ENCODE results near the gene NPEPPS. TPM values are rescaled to one million over a fixed set of nuclear protein-coding genes. Genes with fewer than 3 reads are reported as not detected.
A peak's percentile ranks its signal among the peaks of the same experiment; 100 is the strongest.

The NPEPPS gene
- total RNA-seq, 1 donor from 2014 or later, result 113 TPM

DNA sequence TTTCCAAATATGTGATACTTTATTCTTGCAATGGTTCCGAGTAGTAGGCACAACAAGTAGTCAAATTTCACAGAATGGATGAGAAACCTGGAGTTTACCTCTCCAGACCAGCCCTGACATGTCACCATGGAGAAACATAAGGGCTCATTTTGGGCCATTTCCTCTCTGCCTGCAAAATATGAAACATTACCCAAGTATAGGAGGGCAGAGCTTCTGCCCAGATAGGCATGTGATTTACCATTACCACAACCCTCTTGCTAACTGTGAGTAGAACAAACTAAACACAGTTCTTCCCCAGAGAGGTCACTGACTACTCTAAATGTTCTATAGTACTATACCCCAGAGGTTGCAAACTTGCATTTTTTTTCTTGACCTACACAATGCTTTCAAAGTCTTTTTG is 103.1 kb downstream of the NPEPPS start:
- Histone ChIP-seq H3K4me3 (no peak overlapping the region), H3K36me3 (no peaks in the 10 kb centered on the region), H3K27ac (no peak overlapping the region), H3K4me1 (no peaks in the 10 kb centered on the region), H3K9me3 (no peaks in the 10 kb centered on the region), H3K27me3 (no peaks in the 10 kb centered on the region)
- peak; percentile 81 for ATAC-seq
- intact Hi-C loops (cut with DNase I), result no loop called here
- TF ChIP-seq, protein P1, sequence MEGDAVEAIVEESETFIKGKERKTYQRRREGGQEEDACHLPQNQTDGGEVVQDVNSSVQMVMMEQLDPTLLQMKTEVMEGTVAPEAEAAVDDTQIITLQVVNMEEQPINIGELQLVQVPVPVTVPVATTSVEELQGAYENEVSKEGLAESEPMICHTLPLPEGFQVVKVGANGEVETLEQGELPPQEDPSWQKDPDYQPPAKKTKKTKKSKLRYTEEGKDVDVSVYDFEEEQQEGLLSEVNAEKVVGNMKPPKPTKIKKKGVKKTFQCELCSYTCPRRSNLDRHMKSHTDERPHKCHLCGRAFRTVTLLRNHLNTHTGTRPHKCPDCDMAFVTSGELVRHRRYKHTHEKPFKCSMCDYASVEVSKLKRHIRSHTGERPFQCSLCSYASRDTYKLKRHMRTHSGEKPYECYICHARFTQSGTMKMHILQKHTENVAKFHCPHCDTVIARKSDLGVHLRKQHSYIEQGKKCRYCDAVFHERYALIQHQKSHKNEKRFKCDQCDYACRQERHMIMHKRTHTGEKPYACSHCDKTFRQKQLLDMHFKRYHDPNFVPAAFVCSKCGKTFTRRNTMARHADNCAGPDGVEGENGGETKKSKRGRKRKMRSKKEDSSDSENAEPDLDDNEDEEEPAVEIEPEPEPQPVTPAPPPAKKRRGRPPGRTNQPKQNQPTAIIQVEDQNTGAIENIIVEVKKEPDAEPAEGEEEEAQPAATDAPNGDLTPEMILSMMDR (IDR thresholded peaks at IDR 0.05), result no peak
- DNase-seq, result no peak

DNA sequence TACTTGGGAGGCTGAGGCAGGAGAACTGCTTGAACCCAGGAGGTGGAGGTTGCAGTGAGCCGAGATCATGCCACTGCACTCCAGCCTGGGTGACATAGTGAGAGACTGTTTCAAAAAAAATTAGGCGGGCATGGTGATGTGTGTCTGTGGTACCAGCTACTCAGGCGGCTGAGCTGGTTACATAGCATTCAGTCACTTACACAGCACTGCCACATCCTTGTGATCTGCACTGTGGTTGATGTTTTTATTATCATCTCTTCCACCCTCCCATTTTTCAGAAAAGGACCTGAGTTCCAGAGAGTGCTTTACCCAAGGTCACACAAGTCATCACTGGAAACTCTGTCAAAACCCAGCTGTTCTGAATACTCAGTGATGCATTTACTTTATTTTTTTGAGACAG is 104.0 kb downstream of the NPEPPS start:
- Histone ChIP-seq H3K4me1 (no peaks in the 10 kb centered on the region), H3K36me3 (no peaks in the 10 kb centered on the region), H3K4me3 (no peak overlapping the region), H3K27me3 (no peaks in the 10 kb centered on the region), H3K9me3 (no peaks in the 10 kb centered on the region), H3K27ac (no peak overlapping the region)
- TF ChIP-seq, protein P1 (IDR thresholded peaks at IDR 0.05), result no peak
- intact Hi-C loops (cut with DNase I), result no loop called here
- no peak for DNase-seq
- no peak for ATAC-seq

DNA sequence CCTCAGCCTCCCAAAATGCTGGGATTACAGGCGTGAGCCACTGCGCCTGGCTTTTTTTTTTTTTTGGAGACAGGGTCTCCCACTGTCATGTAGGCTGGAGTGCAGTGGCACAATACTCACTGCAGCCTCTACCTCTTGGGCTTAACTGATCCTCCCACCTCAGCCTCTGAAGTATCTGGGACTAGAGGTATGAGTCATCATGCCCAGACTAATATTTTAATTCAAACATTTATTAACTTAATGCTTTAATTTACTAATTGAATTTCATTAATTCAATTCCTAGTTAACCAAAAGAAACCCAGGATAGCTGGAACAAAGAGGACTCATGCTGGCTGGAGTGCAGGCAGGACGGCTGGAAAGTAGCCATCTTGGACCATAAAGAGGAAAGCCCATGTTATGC is 104.8 kb downstream of the NPEPPS start:
- TF ChIP-seq, protein P1 (IDR thresholded peaks at IDR 0.05), result no peak
- no peak overlapping the region for H3K4me3 ChIP-seq

DNA sequence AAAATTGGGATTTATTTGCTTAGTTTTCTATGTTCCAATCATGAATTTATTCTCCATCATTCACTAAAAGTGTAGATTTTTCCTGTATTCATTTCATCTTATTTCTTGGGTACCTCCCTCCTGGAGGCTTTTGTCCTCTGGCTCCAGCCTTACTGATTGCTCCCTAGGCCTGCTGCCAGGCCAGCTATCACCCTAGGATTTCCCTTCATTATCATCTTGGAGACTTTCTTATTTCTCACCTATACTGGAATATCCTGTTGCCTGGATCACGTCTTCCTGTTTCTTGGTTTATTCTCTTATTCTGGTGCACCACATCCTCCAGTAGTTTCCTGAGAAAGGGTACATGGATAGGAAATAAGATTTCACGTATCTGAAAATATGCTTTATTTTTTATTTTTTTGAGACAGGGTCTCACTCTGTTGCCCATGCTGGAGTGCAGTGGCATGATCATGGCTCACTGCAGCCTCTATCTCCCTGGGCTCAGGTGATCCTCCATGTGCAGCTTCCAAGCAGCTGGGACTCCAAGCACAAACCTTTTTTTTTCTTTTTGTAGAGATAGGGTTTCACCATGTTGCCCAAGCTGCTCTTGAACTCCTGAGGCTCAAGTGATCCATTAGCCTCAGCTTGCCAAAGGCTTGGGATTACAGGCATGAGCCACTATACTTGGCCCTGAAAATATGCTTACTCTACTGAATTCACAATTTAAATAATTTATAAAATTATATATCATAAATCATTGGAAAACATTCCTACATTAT is 105.5 kb downstream of the NPEPPS start:
- Histone ChIP-seq H3K36me3 (no peaks in the 10 kb centered on the region), H3K27ac (no peak overlapping the region), H3K4me3 (no peak overlapping the region), H3K27me3 (no peaks in the 10 kb centered on the region), H3K9me3 (no peaks in the 10 kb centered on the region), H3K4me1 (no peaks in the 10 kb centered on the region)
- TF ChIP-seq, protein P1 (IDR thresholded peaks at IDR 0.05), result no peak
- ATAC-seq, result no peak
- intact Hi-C loops (cut with DNase I), result no loop called here
- DNase-seq, result no peak

More for the DNA sequence above, 104.8 kb downstream of the NPEPPS start:
- DNase-seq (no peak), ATAC-seq (no peak)
- no peaks in the 10 kb centered on the region for H3K9me3 ChIP-seq
- H3K27me3 ChIP-seq, result no peaks in the 10 kb centered on the region
- no peak overlapping the region for H3K27ac ChIP-seq
- intact Hi-C loops (cut with DNase I), result no loop called here
- no peaks in the 10 kb centered on the region for H3K4me1 ChIP-seq
- no peaks in the 10 kb centered on the region for H3K36me3 ChIP-seq

DNA sequence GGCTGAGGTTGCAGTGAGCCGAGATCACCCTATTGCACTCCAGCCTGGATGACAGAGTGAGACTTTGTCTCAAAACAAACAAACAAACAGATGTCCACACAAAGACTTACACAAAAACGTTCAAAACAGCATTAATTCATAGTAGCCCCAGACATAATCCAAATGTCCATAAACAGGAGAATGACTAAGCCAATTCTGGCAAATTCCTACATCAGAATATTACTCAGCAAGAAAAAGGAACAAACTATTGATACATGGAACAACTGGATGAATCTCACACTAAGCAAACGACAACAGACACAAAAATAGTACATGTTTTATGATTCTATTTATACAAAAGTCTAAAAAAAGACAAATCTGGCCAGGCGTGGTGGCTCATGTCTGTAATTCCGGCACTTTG is 108.0 kb downstream of the NPEPPS start:
- no peak for DNase-seq
- no peaks in the 10 kb centered on the region for H3K4me1 ChIP-seq

More for the DNA sequence above, 108.0 kb downstream of the NPEPPS start:
- Histone ChIP-seq H3K4me3 (no peak overlapping the region), H3K36me3 (no peaks in the 10 kb centered on the region), H3K9me3 (no peaks in the 10 kb centered on the region), H3K27me3 (no peaks in the 10 kb centered on the region), H3K27ac (no peak overlapping the region)
- no peak for ATAC-seq
- intact Hi-C loops (cut with DNase I), result no loop called here
- TF ChIP-seq, protein P1 (IDR thresholded peaks at IDR 0.05), result no peak
